Breast epithelium (tissue), 4 donors: ENCODE data around the gene ZNF106. TPM values are rescaled to one million over a fixed set of nuclear protein-coding genes. Genes with fewer than 3 reads are reported as not detected.

ENCODE experiments used
- DNase-seq, 2 donors: peaks; one replicate each; pipeline ENCODE4 v3.0.0-alpha.2; 2019; ENCODE audit warnings: low spot score in 2 of 2
- H3K27ac ChIP-seq, 2 donors: fragments of 200-600 bp; sonication (generic) in 1 of 2; one replicate each; pipeline ENCODE4 v1.5.1; 2016 to 2019; ENCODE audit warnings: mild to moderate bottlenecking in 1 of 2
- H3K27me3 ChIP-seq, 2 donors: fragments of 200-600 bp; sonication (generic) in 1 of 2; one replicate each; pipeline versions ENCODE4 v1.5.1 to v1.6.0; 2017 to 2019; ENCODE audit warnings: control low read depth in 1 of 2, mild to moderate bottlenecking in 1 of 2
- H3K36me3 ChIP-seq: fragments of 200-600 bp; one replicate; pipeline ENCODE4 v1.5.1; 2019
- H3K4me1 ChIP-seq, 2 donors: fragments of 200-600 bp; sonication (generic); one replicate each; pipeline ENCODE4 v1.5.1; 2016 to 2019; ENCODE audit warnings: control low read depth in 1 of 2
- H3K4me3 ChIP-seq, 3 donors: fragments of 200-600 bp; sonication (generic); 1 replicate in 2 of 3; 2 replicates in 1 of 3; pipeline ENCODE4 v1.5.1; 2016 to 2019; ENCODE audit warnings: mild to moderate bottlenecking in 3 of 3, moderate library complexity in 2 of 3
- H3K9me3 ChIP-seq, 2 donors: fragments of 200-600 bp; sonication (generic) in 1 of 2; one replicate each; pipeline ENCODE4 v1.5.1; 2016 to 2019; ENCODE audit warnings: control low read depth in 1 of 2
- POLR2A ChIP-seq: fragments of 450-650 bp; IDR thresholded peaks from one replicate; pipeline ENCODE4 v1.6.1; 2016; ENCODE audit warnings: antibody characterized with exemption, mild to moderate bottlenecking, moderate library complexity
- POLR2AphosphoS5 ChIP-seq, 3 donors: sonication (generic); formaldehyde crosslinking; IDR thresholded peaks; one replicate each; pipeline ENCODE4 v1.6.1; 2017; ENCODE audit warnings: antibody characterized with exemption in 3 of 3
- intact Hi-C: fragments of 100-400 bp; cut with DNase I; formaldehyde crosslinking; loops from one replicate; pipeline ENCODE4 v1.15.1; 2023; ENCODE audit warnings: low total_unique reads
- total RNA-seq, 3 donors: library from RNA; depleted of rRNA; stranded (reverse); fragments of >200 nt; gene quantifications; one replicate each; pipeline ENCODE4 v1.1.0, GENCODE V29; 2016
- TF ChIP-seq, protein P1 (sequence below), 3 donors: fragments of 450-650 bp; IDR thresholded peaks; one replicate each; pipeline ENCODE4 v1.5.1; 2016 to 2017; ENCODE audit warnings: antibody characterized with exemption in 3 of 3, mild to moderate bottlenecking in 3 of 3, moderate library complexity in 3 of 3

Gene ZNF106
- total RNA-seq, 3 donors from 2014 or later, result 59.6 to 151 (median 60.0) TPM

- DNase-seq, result no peak
- Histone ChIP-seq H3K27me3 (no peaks in the 10 kb centered on the region), H3K4me1 (no peaks in the 10 kb centered on the region), H3K27ac (no peak overlapping the region), H3K4me3 (no peak overlapping the region), H3K9me3 (no peaks in the 10 kb centered on the region), H3K36me3 (no peaks in the 10 kb centered on the region)
- intact Hi-C loops, result no loop called here
- TF ChIP-seq POLR2AphosphoS5 (IDR thresholded peaks at IDR 0.05) (no peak), POLR2A (no peak)
- TF ChIP-seq, protein P1, sequence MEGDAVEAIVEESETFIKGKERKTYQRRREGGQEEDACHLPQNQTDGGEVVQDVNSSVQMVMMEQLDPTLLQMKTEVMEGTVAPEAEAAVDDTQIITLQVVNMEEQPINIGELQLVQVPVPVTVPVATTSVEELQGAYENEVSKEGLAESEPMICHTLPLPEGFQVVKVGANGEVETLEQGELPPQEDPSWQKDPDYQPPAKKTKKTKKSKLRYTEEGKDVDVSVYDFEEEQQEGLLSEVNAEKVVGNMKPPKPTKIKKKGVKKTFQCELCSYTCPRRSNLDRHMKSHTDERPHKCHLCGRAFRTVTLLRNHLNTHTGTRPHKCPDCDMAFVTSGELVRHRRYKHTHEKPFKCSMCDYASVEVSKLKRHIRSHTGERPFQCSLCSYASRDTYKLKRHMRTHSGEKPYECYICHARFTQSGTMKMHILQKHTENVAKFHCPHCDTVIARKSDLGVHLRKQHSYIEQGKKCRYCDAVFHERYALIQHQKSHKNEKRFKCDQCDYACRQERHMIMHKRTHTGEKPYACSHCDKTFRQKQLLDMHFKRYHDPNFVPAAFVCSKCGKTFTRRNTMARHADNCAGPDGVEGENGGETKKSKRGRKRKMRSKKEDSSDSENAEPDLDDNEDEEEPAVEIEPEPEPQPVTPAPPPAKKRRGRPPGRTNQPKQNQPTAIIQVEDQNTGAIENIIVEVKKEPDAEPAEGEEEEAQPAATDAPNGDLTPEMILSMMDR (IDR thresholded peaks at IDR 0.05), result no peak
Observed at GRCh38 chr15:42378011-42378410, 112.9 kb downstream of the ZNF106 start.

DNA sequence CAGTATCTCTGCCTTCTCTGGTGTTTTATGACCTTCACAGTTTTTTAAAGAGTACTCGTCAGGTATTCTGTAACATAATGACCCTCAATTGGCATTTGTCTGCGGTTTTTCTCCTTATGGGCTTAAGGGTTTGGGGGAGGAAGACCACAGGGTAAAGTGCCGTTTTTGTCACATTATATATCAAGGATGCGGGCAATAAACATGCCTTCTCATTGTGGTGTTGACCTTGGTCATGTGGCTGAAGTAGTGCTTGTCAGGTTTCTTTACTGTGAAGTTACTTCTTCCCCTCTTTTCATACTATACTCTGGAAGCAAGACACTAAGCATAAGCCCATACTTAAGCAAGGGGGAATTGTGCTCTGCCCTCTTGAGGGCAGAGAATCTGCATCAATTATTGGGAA is 115.0 kb downstream of the ZNF106 start:
- Histone ChIP-seq H3K9me3 (no peaks in the 10 kb centered on the region), H3K4me3 (no peak overlapping the region), H3K27ac (no peak overlapping the region), H3K36me3 (no peaks in the 10 kb centered on the region), H3K4me1 (no peaks in the 10 kb centered on the region), H3K27me3 (no peaks in the 10 kb centered on the region)
- DNase-seq, result no peak
- intact Hi-C loops, result no loop called here
- TF ChIP-seq POLR2A (no peak), POLR2AphosphoS5 (IDR thresholded peaks at IDR 0.05) (no peak)
- TF ChIP-seq, protein P1 (IDR thresholded peaks at IDR 0.05), result no peak

DNA sequence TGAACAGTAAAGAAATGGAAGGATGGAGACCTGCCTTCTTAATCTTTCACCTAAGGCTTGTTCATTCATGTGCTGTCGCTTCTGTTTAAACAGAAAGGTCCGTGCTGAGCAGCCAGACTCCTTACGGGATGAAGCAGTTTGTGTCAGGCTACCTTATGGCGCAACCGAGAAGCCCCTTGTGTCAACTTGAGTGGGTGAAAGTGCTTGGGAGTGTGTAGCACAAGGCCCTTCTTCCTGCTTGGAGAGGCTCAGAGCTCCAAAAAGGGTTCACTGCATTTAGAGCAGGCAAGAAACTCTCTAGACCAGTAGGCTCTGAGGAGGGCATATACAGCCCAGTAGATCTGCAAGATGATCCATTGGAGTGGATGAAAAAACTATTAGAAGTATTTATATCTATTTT is 115.7 kb downstream of the ZNF106 start:
- Histone ChIP-seq H3K27ac (no peak overlapping the region), H3K36me3 (no peaks in the 10 kb centered on the region), H3K4me3 (no peak overlapping the region), H3K27me3 (no peaks in the 10 kb centered on the region), H3K9me3 (no peaks in the 10 kb centered on the region), H3K4me1 (no peaks in the 10 kb centered on the region)
- no peak for DNase-seq
- intact Hi-C loops, result no loop called here
- TF ChIP-seq POLR2AphosphoS5 (IDR thresholded peaks at IDR 0.05), result no peak
- TF ChIP-seq, protein P1 (IDR thresholded peaks at IDR 0.05), result no peak
- no peak for TF ChIP-seq POLR2A

DNA sequence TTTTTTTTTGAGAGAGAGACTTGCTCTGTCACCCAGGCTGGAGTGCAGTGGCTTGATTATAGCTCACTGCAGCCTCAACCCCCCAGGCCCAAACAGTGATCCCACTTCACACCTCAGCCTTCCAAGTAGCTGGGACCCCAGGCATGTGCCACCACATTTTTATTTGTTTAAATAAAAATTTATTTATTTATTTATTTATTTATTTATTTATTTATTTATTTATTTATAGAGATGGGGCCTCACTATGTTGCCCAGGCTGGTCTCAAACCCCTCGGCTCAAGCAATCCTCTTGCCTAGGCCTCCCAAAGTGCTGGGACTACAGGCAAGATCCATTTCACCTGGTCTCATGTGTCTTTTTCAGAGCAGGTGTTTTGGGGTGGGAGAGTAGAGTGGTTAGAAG is 116.1 kb downstream of the ZNF106 start:
- TF ChIP-seq POLR2AphosphoS5 (IDR thresholded peaks at IDR 0.05) (no peak), POLR2A (no peak)
- TF ChIP-seq, protein P1 (IDR thresholded peaks at IDR 0.05), result no peak
- Histone ChIP-seq H3K27ac (no peak overlapping the region), H3K4me3 (no peak overlapping the region), H3K9me3 (no peaks in the 10 kb centered on the region), H3K4me1 (no peaks in the 10 kb centered on the region), H3K36me3 (no peaks in the 10 kb centered on the region), H3K27me3 (no peaks in the 10 kb centered on the region)
- no peak for DNase-seq
- intact Hi-C loops, result no loop called here

DNA sequence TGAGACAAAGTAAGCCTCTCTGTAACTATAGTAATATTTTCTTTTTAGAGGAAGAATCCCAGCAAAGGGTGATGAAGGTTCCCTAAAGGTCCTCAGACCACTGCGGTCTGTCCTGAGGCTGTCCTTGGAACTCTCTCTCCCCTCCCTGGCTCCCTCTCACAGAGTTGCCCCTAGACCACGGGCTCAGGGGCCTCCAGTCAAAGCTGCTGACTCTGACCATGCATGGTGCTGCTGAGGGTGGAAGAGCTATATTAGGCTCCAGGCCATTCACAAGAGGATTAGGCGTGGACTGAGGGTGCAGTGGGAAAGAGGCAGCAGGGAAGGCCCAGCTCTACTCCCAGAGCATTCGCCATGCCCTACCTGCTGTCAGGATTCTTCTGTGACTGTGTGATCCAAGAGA is 117.0 kb downstream of the ZNF106 start:
- Histone ChIP-seq H3K36me3 (no peaks in the 10 kb centered on the region), H3K27me3 (no peaks in the 10 kb centered on the region), H3K4me1 (no peaks in the 10 kb centered on the region), H3K27ac (no peak overlapping the region), H3K9me3 (no peaks in the 10 kb centered on the region), H3K4me3 (no peak overlapping the region)
- no peak for DNase-seq
- TF ChIP-seq POLR2AphosphoS5 (IDR thresholded peaks at IDR 0.05) (no peak), POLR2A (no peak)
- TF ChIP-seq, protein P1 (IDR thresholded peaks at IDR 0.05), result no peak
- intact Hi-C loops, result no loop called here
